Breast epithelium (tissue), 4 donors: ENCODE results near the gene TCTN2. TPM values are rescaled to one million over a fixed set of nuclear protein-coding genes. Genes with fewer than 3 reads are reported as not detected.

Source experiments
- DNase-seq, 2 donors: peaks; one replicate each; pipeline ENCODE4 v3.0.0-alpha.2; 2019; ENCODE audit warnings: low spot score in 2 of 2
- H3K27ac ChIP-seq, 2 donors: fragments of 200-600 bp; sonication (generic) in 1 of 2; one replicate each; pipeline ENCODE4 v1.5.1; 2016 to 2019; ENCODE audit warnings: mild to moderate bottlenecking in 1 of 2
- H3K27me3 ChIP-seq, 2 donors: fragments of 200-600 bp; sonication (generic) in 1 of 2; one replicate each; pipeline versions ENCODE4 v1.5.1 to v1.6.0; 2017 to 2019; ENCODE audit warnings: control low read depth in 1 of 2, mild to moderate bottlenecking in 1 of 2
- H3K36me3 ChIP-seq: fragments of 200-600 bp; one replicate; pipeline ENCODE4 v1.5.1; 2019
- H3K4me1 ChIP-seq, 2 donors: fragments of 200-600 bp; sonication (generic); one replicate each; pipeline ENCODE4 v1.5.1; 2016 to 2019; ENCODE audit warnings: control low read depth in 1 of 2
- H3K4me3 ChIP-seq, 3 donors: fragments of 200-600 bp; sonication (generic); 1 replicate in 2 of 3; 2 replicates in 1 of 3; pipeline ENCODE4 v1.5.1; 2016 to 2019; ENCODE audit warnings: mild to moderate bottlenecking in 3 of 3, moderate library complexity in 2 of 3
- H3K9me3 ChIP-seq, 2 donors: fragments of 200-600 bp; sonication (generic) in 1 of 2; one replicate each; pipeline ENCODE4 v1.5.1; 2016 to 2019; ENCODE audit warnings: control low read depth in 1 of 2
- CTCF ChIP-seq, 3 donors: fragments of 450-650 bp; IDR thresholded peaks; one replicate each; pipeline ENCODE4 v1.5.1; 2016 to 2017; ENCODE audit warnings: antibody characterized with exemption in 3 of 3, mild to moderate bottlenecking in 3 of 3, moderate library complexity in 3 of 3
- POLR2A ChIP-seq: fragments of 450-650 bp; IDR thresholded peaks from one replicate; pipeline ENCODE4 v1.6.1; 2016; ENCODE audit warnings: antibody characterized with exemption, mild to moderate bottlenecking, moderate library complexity
- POLR2AphosphoS5 ChIP-seq, 3 donors: sonication (generic); formaldehyde crosslinking; IDR thresholded peaks; one replicate each; pipeline ENCODE4 v1.6.1; 2017; ENCODE audit warnings: antibody characterized with exemption in 3 of 3
- intact Hi-C: fragments of 100-400 bp; cut with DNase I; formaldehyde crosslinking; loops from one replicate; pipeline ENCODE4 v1.15.1; 2023; ENCODE audit warnings: low total_unique reads
- total RNA-seq, 3 donors: library from RNA; depleted of rRNA; stranded (reverse); fragments of >200 nt; gene quantifications; one replicate each; pipeline ENCODE4 v1.1.0, GENCODE V29; 2016

Gene TCTN2
- total RNA-seq, 3 donors from 2014 or later = 11.5 to 22.2 (median 13.1) TPM

GRCh38 chr12:123671876-123672275, 963 bp downstream of the TCTN2 start:
- TF ChIP-seq POLR2AphosphoS5 (IDR thresholded peaks at IDR 0.05) = no peak
- no peak for TF ChIP-seq CTCF (IDR thresholded peaks at IDR 0.05)
- TF ChIP-seq POLR2A = no peak
- H3K36me3 ChIP-seq = no peaks in the 10 kb centered on the region
- H3K4me3 ChIP-seq = peak overlapping the region; percentile 79 to 91 (median 89)
- no peak overlapping the region for H3K27ac ChIP-seq
- DNase-seq = no peak
- peaks cover 0 to 4% of the 10 kb centered on the region in 2 donors for H3K4me1 ChIP-seq
- no peaks in the 10 kb centered on the region for H3K27me3 ChIP-seq
- intact Hi-C loops = no loop called here
- no peaks in the 10 kb centered on the region for H3K9me3 ChIP-seq

GRCh38 chr12:123675436-123675835, 4.5 kb downstream of the TCTN2 start:
- no peak for TF ChIP-seq POLR2AphosphoS5 (IDR thresholded peaks at IDR 0.05)
- TF ChIP-seq CTCF (IDR thresholded peaks at IDR 0.05) = no peak
- Histone ChIP-seq H3K4me1 (peaks cover 0 to 4% of the 10 kb centered on the region in 2 donors), H3K9me3 (no peaks in the 10 kb centered on the region), H3K4me3 (no peak overlapping the region), H3K27ac (no peak overlapping the region), H3K36me3 (no peaks in the 10 kb centered on the region), H3K27me3 (no peaks in the 10 kb centered on the region)
- intact Hi-C loops = no loop called here
- DNase-seq = no peak

GRCh38 chr12:123676616-123677320, 5.9 kb downstream of the TCTN2 start:
- Histone ChIP-seq H3K4me3 (no peak overlapping the region), H3K27ac (no peak overlapping the region), H3K9me3 (no peaks in the 10 kb centered on the region), H3K4me1 (peaks cover 0 to under 1% of the 10 kb centered on the region in 2 donors), H3K27me3 (no peaks in the 10 kb centered on the region), H3K36me3 (peaks cover 2% of the 10 kb centered on the region)
- intact Hi-C loops = no loop called here
- no peak for TF ChIP-seq CTCF (IDR thresholded peaks at IDR 0.05)
- no peak for TF ChIP-seq POLR2AphosphoS5 (IDR thresholded peaks at IDR 0.05)
- no peak for TF ChIP-seq POLR2A
- DNase-seq = no peak

- no peak for TF ChIP-seq POLR2AphosphoS5 (IDR thresholded peaks at IDR 0.05)
- no peak for TF ChIP-seq CTCF (IDR thresholded peaks at IDR 0.05)
- TF ChIP-seq POLR2A = no peak
Observed at GRCh38 chr12:123678981-123679380, 8.1 kb downstream of the TCTN2 start.

GRCh38 chr12:123681605-123682004, 10.7 kb downstream of the TCTN2 start:
- H3K36me3 ChIP-seq = peaks cover 9% of the 10 kb centered on the region
- H3K4me3 ChIP-seq = no peak overlapping the region
- no peak overlapping the region for H3K27ac ChIP-seq
- no peaks in the 10 kb centered on the region for H3K4me1 ChIP-seq
- intact Hi-C loops = no loop called here
- H3K9me3 ChIP-seq = no peaks in the 10 kb centered on the region
- no peak for DNase-seq
- no peaks in the 10 kb centered on the region for H3K27me3 ChIP-seq
- TF ChIP-seq POLR2AphosphoS5 (IDR thresholded peaks at IDR 0.05) = no peak

More at GRCh38 chr12:123678981-123679380, 8.1 kb downstream of the TCTN2 start:
- H3K27me3 ChIP-seq = no peaks in the 10 kb centered on the region
- no peaks in the 10 kb centered on the region for H3K4me1 ChIP-seq
- no peaks in the 10 kb centered on the region for H3K9me3 ChIP-seq
- intact Hi-C loops = no loop called here
- no peak overlapping the region for H3K27ac ChIP-seq
- DNase-seq = no peak
- H3K36me3 ChIP-seq = peaks cover 9% of the 10 kb centered on the region
- no peak overlapping the region for H3K4me3 ChIP-seq
